OCI-M2 (cell line): ENCODE measurements around the gene ADAM8.

Experiments used
- DNase-seq: peaks from one replicate; lab custom pipeline; 2025; ENCODE audit not compliant: unreplicated experiment; lab: John Stamatoyannopoulos, UW

The ADAM8 gene

GRCh38 chr10:133214468-133215410 is 61.9 kb downstream of the ADAM8 start:
- no peak for DNase-seq

DNA sequence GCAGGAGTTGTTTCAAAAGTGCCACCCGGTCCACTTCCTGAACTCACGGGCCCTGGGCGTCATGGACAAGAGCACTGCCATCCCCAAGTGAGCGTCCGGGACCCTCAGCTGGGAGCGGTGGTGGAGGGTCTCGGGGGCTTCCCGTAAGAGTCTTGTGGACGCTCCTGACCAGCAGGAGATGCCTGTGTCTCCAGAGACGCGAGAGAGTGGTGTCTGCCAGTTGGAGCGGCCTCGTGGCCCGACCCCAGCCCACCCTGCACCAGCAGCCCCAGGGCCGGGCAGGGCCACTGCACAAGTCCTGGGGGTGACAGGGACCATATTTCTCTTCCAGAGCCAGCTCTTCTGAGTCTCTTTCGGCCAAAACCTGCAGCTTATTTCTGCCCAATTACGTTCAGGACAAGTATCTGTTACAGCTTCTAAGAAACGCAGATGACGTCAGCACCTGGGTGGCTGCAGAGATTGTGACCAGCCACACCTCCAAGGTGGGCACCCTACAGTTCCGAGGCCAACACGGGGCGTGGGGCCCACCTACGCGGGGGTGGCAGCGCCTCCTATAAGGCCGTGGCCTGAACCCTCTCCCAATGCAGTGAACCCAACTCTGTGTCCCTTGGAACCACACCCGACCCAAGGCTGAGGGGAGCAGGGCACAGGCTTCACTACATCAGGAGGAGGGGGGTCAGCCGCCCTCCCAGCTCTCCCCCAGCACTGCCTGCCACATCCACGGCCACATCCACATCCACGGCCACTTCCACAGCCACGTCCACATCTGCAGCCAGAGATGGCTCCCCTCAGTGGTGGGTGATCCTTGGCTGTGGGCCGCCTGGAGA is 62.8 kb downstream of the ADAM8 start:
- DNase-seq, result no peak

- DNase-seq, result no peak
These were observed 63.7 kb downstream of the ADAM8 start for GRCh38 chr10:133212853-133213494.
